ENCODE results near the gene HERC4.
A peak's percentile ranks its signal among the peaks of the same experiment; 100 is the strongest.
"Not testable (repeated sequence)": the region's sequence is repeated elsewhere in the genome, so short reads cannot be mapped to it uniquely, and the experiment has no call there.

HERC4 gene

GRCh38 chr10:68086011-68086410, 10.9 kb upstream of the HERC4 start:
- Mint-ChIP-seq H3K4me1 (peaks cover 5% of the 10 kb centered on the region), H3K36me3 (ENCODE audit: insufficient read depth) (no peaks in the 10 kb centered on the region), H3K27me3 (peaks cover 8% of the 10 kb centered on the region), H3K9me3 (no peaks in the 10 kb centered on the region), H3K4me3 (no peak overlapping the region), H3K27ac (ENCODE audit: low read depth) (no peak overlapping the region)
- no peak for DNase-seq (ENCODE audit: low spot score in 2 of 2)
- no peak for ATAC-seq (replicated peaks; ENCODE audit: extremely low read depth, poor library complexity, severe bottlenecking)

- Mint-ChIP-seq H3K4me3 (no peak overlapping the region), H3K9me3 (no peaks in the 10 kb centered on the region), H3K36me3 (ENCODE audit: insufficient read depth) (no peaks in the 10 kb centered on the region), H3K4me1 (peaks cover 5% of the 10 kb centered on the region), H3K27ac (ENCODE audit: low read depth) (no peak overlapping the region), H3K27me3 (peaks cover 8% of the 10 kb centered on the region)
- ATAC-seq (replicated peaks; ENCODE audit: extremely low read depth, poor library complexity, severe bottlenecking), result no peak
- DNase-seq (ENCODE audit: low spot score in 2 of 2), result no peak
Measured at GRCh38 chr10:68084469-68084868, 9.4 kb upstream of the HERC4 start.

GRCh38 chr10:68083953-68084352, 8.9 kb upstream of the HERC4 start:
- no peak for DNase-seq (ENCODE audit: low spot score in 2 of 2)
- Mint-ChIP-seq H3K4me3 (no peak overlapping the region), H3K27ac (ENCODE audit: low read depth) (no peak overlapping the region), H3K36me3 (ENCODE audit: insufficient read depth) (no peaks in the 10 kb centered on the region), H3K9me3 (no peaks in the 10 kb centered on the region), H3K4me1 (peaks cover 5% of the 10 kb centered on the region), H3K27me3 (peaks cover 8% of the 10 kb centered on the region)
- no peak for ATAC-seq (replicated peaks; ENCODE audit: extremely low read depth, poor library complexity, severe bottlenecking)

GRCh38 chr10:68082872-68083271, 7.8 kb upstream of the HERC4 start:
- Mint-ChIP-seq H3K36me3 (ENCODE audit: insufficient read depth) (no peaks in the 10 kb centered on the region), H3K9me3 (no peaks in the 10 kb centered on the region), H3K27ac (ENCODE audit: low read depth) (no peak overlapping the region), H3K4me3 (no peak overlapping the region), H3K4me1 (no peaks in the 10 kb centered on the region), H3K27me3 (peaks cover 5% of the 10 kb centered on the region)
- ATAC-seq (replicated peaks; ENCODE audit: extremely low read depth, poor library complexity, severe bottlenecking) (no peak), DNase-seq (ENCODE audit: low spot score in 2 of 2) (no peak)

GRCh38 chr10:68081916-68082315, 6.8 kb upstream of the HERC4 start:
- Mint-ChIP-seq H3K27me3 (no peaks in the 10 kb centered on the region), H3K4me1 (no peaks in the 10 kb centered on the region), H3K4me3 (no peak overlapping the region), H3K9me3 (no peaks in the 10 kb centered on the region), H3K36me3 (ENCODE audit: insufficient read depth) (no peaks in the 10 kb centered on the region), H3K27ac (ENCODE audit: low read depth) (no peak overlapping the region)
- DNase-seq (ENCODE audit: low spot score in 2 of 2), result no peak
- ATAC-seq (replicated peaks; ENCODE audit: extremely low read depth, poor library complexity, severe bottlenecking), result no peak

- no peaks in the 10 kb centered on the region for H3K9me3 Mint-ChIP-seq
- H3K4me3 Mint-ChIP-seq, result no peak overlapping the region
- no peak for DNase-seq (ENCODE audit: low spot score in 2 of 2)
- ATAC-seq (replicated peaks; ENCODE audit: extremely low read depth, poor library complexity, severe bottlenecking), result no peak
- H3K4me1 Mint-ChIP-seq, result no peaks in the 10 kb centered on the region
- no peaks in the 10 kb centered on the region for H3K27me3 Mint-ChIP-seq
- H3K27ac Mint-ChIP-seq (ENCODE audit: low read depth), result no peak overlapping the region
- no peaks in the 10 kb centered on the region for H3K36me3 Mint-ChIP-seq (ENCODE audit: insufficient read depth)
Measured at GRCh38 chr10:68080853-68081431, 5.9 kb upstream of the HERC4 start.

- Mint-ChIP-seq H3K4me1 (no peaks in the 10 kb centered on the region), H3K9me3 (no peaks in the 10 kb centered on the region), H3K27me3 (no peaks in the 10 kb centered on the region), H3K4me3 (no peak overlapping the region), H3K27ac (ENCODE audit: low read depth) (no peak overlapping the region), H3K36me3 (ENCODE audit: insufficient read depth) (peaks cover 3% of the 10 kb centered on the region)
- no peak for ATAC-seq (replicated peaks; ENCODE audit: extremely low read depth, poor library complexity, severe bottlenecking)
- no peak for DNase-seq (ENCODE audit: low spot score in 2 of 2)
Measured at GRCh38 chr10:68079434-68079833, 4.4 kb upstream of the HERC4 start.

GRCh38 chr10:68077026-68077425, 1.9 kb upstream of the HERC4 start:
- H3K9me3 Mint-ChIP-seq, result no peaks in the 10 kb centered on the region
- H3K4me1 Mint-ChIP-seq, result peaks cover 14% of the 10 kb centered on the region
- peaks cover 11% of the 10 kb centered on the region for H3K36me3 Mint-ChIP-seq (ENCODE audit: insufficient read depth)
- no peaks in the 10 kb centered on the region for H3K27me3 Mint-ChIP-seq
- no peak for ATAC-seq (replicated peaks; ENCODE audit: extremely low read depth, poor library complexity, severe bottlenecking)
- no peak for DNase-seq (ENCODE audit: low spot score in 2 of 2)
- no peak overlapping the region for H3K27ac Mint-ChIP-seq (ENCODE audit: low read depth)
- H3K4me3 Mint-ChIP-seq, result no peak overlapping the region

- not testable (repeated sequence) for DNase-seq (ENCODE audit: low spot score in 2 of 2); H3K27ac Mint-ChIP-seq (ENCODE audit: low read depth); H3K27me3 Mint-ChIP-seq; H3K9me3 Mint-ChIP-seq; ATAC-seq (replicated peaks; ENCODE audit: extremely low read depth, poor library complexity, severe bottlenecking)
- Mint-ChIP-seq H3K4me1 (peaks cover 24% of the 10 kb centered on the region), H3K4me3 (peak overlapping the region; percentile 90), H3K36me3 (ENCODE audit: insufficient read depth) (peaks cover 11% of the 10 kb centered on the region)
Measured at GRCh38 chr10:68076081-68076480, 998 bp upstream of the HERC4 start.

- Mint-ChIP-seq H3K9me3 (no peaks in the 10 kb centered on the region), H3K4me3 (peak overlapping the region; percentile 90), H3K27ac (ENCODE audit: low read depth) (peak overlapping the region; percentile 87), H3K4me1 (peaks cover 29% of the 10 kb centered on the region), H3K36me3 (ENCODE audit: insufficient read depth) (peaks cover 16% of the 10 kb centered on the region), H3K27me3 (no peaks in the 10 kb centered on the region)
- ATAC-seq (replicated peaks; ENCODE audit: extremely low read depth, poor library complexity, severe bottlenecking) (no peak), DNase-seq (ENCODE audit: low spot score in 2 of 2) (no peak)
Measured at GRCh38 chr10:68075550-68076004, 494 bp upstream of the HERC4 start.

- Mint-ChIP-seq H3K9me3 (no peaks in the 10 kb centered on the region), H3K27ac (ENCODE audit: low read depth) (peak overlapping the region; percentile 87), H3K4me1 (peaks cover 30% of the 10 kb centered on the region), H3K27me3 (no peaks in the 10 kb centered on the region), H3K4me3 (peak overlapping the region; percentile 90), H3K36me3 (ENCODE audit: insufficient read depth) (peaks cover 18% of the 10 kb centered on the region)
- DNase-seq (ENCODE audit: low spot score in 2 of 2), result no peak
- peak; percentile 25 for ATAC-seq (replicated peaks; ENCODE audit: extremely low read depth, poor library complexity, severe bottlenecking)
Measured at GRCh38 chr10:68074031-68074774, 880 bp downstream of the HERC4 start.

GRCh38 chr10:68073631-68074030, 1.5 kb downstream of the HERC4 start:
- ATAC-seq (replicated peaks; ENCODE audit: extremely low read depth, poor library complexity, severe bottlenecking), result no peak
- H3K4me1 Mint-ChIP-seq, result peaks cover 30% of the 10 kb centered on the region
- H3K4me3 Mint-ChIP-seq, result peak overlapping the region; percentile 90
- peaks cover 18% of the 10 kb centered on the region for H3K36me3 Mint-ChIP-seq (ENCODE audit: insufficient read depth)
- no peak for DNase-seq (ENCODE audit: low spot score in 2 of 2)
- no peaks in the 10 kb centered on the region for H3K27me3 Mint-ChIP-seq
- H3K27ac Mint-ChIP-seq (ENCODE audit: low read depth), result peak overlapping the region; percentile 87
- no peaks in the 10 kb centered on the region for H3K9me3 Mint-ChIP-seq

GRCh38 chr10:68067508-68067907, 7.6 kb downstream of the HERC4 start:
- H3K4me3 Mint-ChIP-seq, result no peak overlapping the region
- H3K27ac Mint-ChIP-seq (ENCODE audit: low read depth), result peak overlapping the region; percentile 25
- H3K27me3 Mint-ChIP-seq, result no peaks in the 10 kb centered on the region
- H3K9me3 Mint-ChIP-seq, result no peaks in the 10 kb centered on the region
- peaks cover 37% of the 10 kb centered on the region for H3K4me1 Mint-ChIP-seq
- ATAC-seq (replicated peaks; ENCODE audit: extremely low read depth, poor library complexity, severe bottlenecking) (no peak), DNase-seq (ENCODE audit: low spot score in 2 of 2) (no peak)
- H3K36me3 Mint-ChIP-seq (ENCODE audit: insufficient read depth), result peaks cover 23% of the 10 kb centered on the region

Data from central memory CD8-positive, alpha-beta T cell (primary cell).